Mucosa of gallbladder (tissue), 1 donor: ENCODE data around the gene PRR36. TPM values are rescaled to one million over a fixed set of nuclear protein-coding genes. Genes with fewer than 3 reads are reported as not detected.
A peak's percentile ranks its signal among the peaks of the same experiment; 100 is the strongest.

Source experiments
- DNase-seq: peaks from one replicate; pipeline ENCODE4 v3.0.0-alpha.2; 2020; ENCODE audit warnings: low spot score
- total RNA-seq: library from RNA; stranded (reverse); gene quantifications from one replicate; pipeline ENCODE4 v1.2.1, GENCODE V29; 2021
- donor health status: DM: no; HTN: no; CAD: no.

PRR36 gene
- total RNA-seq, 1 donor from 2014 or later, result 1.6 TPM

- no peak for DNase-seq
Observed at GRCh38 chr19:7872306-7873204, 1.6 kb downstream of the PRR36 start.

GRCh38 chr19:7871437-7872305, 2.5 kb downstream of the PRR36 start:
- peak; percentile 94 for DNase-seq

- no peak for DNase-seq
Observed at GRCh38 chr19:7870571-7871436, 3.4 kb downstream of the PRR36 start.

- no peak for DNase-seq
Observed at GRCh38 chr19:7869910-7870511, 4.2 kb downstream of the PRR36 start.

GRCh38 chr19:7869453-7869909, 4.7 kb downstream of the PRR36 start:
- peak; percentile 56 for DNase-seq

- DNase-seq, result peak; percentile 69
Observed at GRCh38 chr19:7868671-7869452, 5.3 kb downstream of the PRR36 start.

- DNase-seq, result no peak
Observed at GRCh38 chr19:7868326-7868670, 5.9 kb downstream of the PRR36 start.

- no peak for DNase-seq
Observed at GRCh38 chr19:7867092-7867844, 6.9 kb downstream of the PRR36 start.

- DNase-seq, result no peak
Observed at GRCh38 chr19:7866399-7867091, 7.6 kb downstream of the PRR36 start.

GRCh38 chr19:7865262-7865911, 8.8 kb downstream of the PRR36 start:
- DNase-seq, result no peak

- DNase-seq, result no peak
Observed at GRCh38 chr19:7864690-7865074, 9.5 kb downstream of the PRR36 start.

GRCh38 chr19:7863971-7864689, 10.1 kb downstream of the PRR36 start:
- no peak for DNase-seq

GRCh38 chr19:7863157-7863970, 10.8 kb downstream of the PRR36 start:
- no peak for DNase-seq

- DNase-seq, result peak; percentile 76
Observed at GRCh38 chr19:7862413-7862951, 11.7 kb downstream of the PRR36 start.

- no peak for DNase-seq
Observed at GRCh38 chr19:7861619-7862412, 12.4 kb downstream of the PRR36 start.
